ENCODE data around the gene ROPN1L. TPM values are rescaled to one million over a fixed set of nuclear protein-coding genes. Genes with fewer than 3 reads are reported as not detected.

Gene ROPN1L
- total and polyA plus RNA-seq, 2 of the 8 experiments (the other 6 are each of a cell fraction or from before 2014, with no cell fraction given) = 0.24 to 0.73 TPM

GRCh38 chr5:10439692-10440091 is 2.0 kb upstream of the ROPN1L start:
- H4K8ac ChIP-seq (ENCODE audit: extremely low read depth, insufficient read depth, low read length) = no peak overlapping the region
- no peaks in the 10 kb centered on the region for H4K20me1 ChIP-seq (replicated peaks in 1 of 2; ENCODE audit: control insufficient read depth in 1 of 2, insufficient read depth in 2 of 2, low read length in 2 of 2)
- no peak overlapping the region for H3K4me2 ChIP-seq (ENCODE audit: insufficient read depth in 1 of 2, low read depth in 2 of 2, low read length in 2 of 2)
- H3K36me3 ChIP-seq (ENCODE audit: control insufficient read depth in 2 of 4, insufficient read depth in 4 of 4, low read length in 3 of 4) = peaks cover 0 to 5% (median under 1%) of the 10 kb centered on the region in 4 experiments; a peak in 2 of 8 replicates
- POLR2A ChIA-PET (ENCODE audit: partially characterized antibody) = no interaction called here
- no peak overlapping the region for H2BK15ac ChIP-seq (ENCODE audit: low read length)
- H3K27me3 ChIP-seq (replicated peaks in 1 of 4; ENCODE audit: control insufficient read depth in 3 of 4, extremely low read depth in 1 of 4, insufficient read depth in 3 of 4, low read length in 3 of 4) = peaks cover 0 to 10% (median 6%) of the 10 kb centered on the region in 4 experiments; a peak in 5 of 7 replicates
- no peak overlapping the region for H3K23ac ChIP-seq (ENCODE audit: insufficient read length)
- H3K14ac ChIP-seq (ENCODE audit: insufficient read length) = no peak overlapping the region
- no peak overlapping the region for H4K91ac ChIP-seq (replicated peaks; ENCODE audit: insufficient read length, low read length)
- no peak overlapping the region for H2BK12ac ChIP-seq (ENCODE audit: low read depth, low read length)
- no peak overlapping the region for H3K27ac ChIP-seq (ENCODE audit: low read depth, low read length)
- H3K4me3 ChIP-seq (ENCODE audit: extremely low read depth in 1 of 4, insufficient read depth in 2 of 4, low read depth in 3 of 4, low read length in 4 of 4) = no peak overlapping the region
- H3K9me3 ChIP-seq (ENCODE audit: insufficient read depth in 2 of 2, low read depth in 1 of 2, low read length in 1 of 2) = no peaks in the 10 kb centered on the region
- H4K5ac ChIP-seq (ENCODE audit: insufficient read length, low read depth, low read length) = no peak overlapping the region
- FAIRE-seq (no peak), DNase-seq (ENCODE audit: low read depth in 1 of 2, low spot score in 2 of 2) (no peak)
- H3K18ac ChIP-seq (ENCODE audit: extremely low read depth, low read length) = no peak overlapping the region
- H3K23me2 ChIP-seq (ENCODE audit: low read depth, low read length) = peaks cover 5% of the 10 kb centered on the region; the same call in 1 of the 2 replicates
- no peak overlapping the region for H3K56ac ChIP-seq (replicated peaks; ENCODE audit: insufficient read length, low read depth, low read length)
- no peaks in the 10 kb centered on the region for H3K79me2 ChIP-seq (ENCODE audit: control insufficient read depth in 1 of 2, insufficient read depth in 2 of 2, low read length in 2 of 2)
- no peaks in the 10 kb centered on the region for H3K79me1 ChIP-seq (ENCODE audit: low read depth, low read length)
- H2AK5ac ChIP-seq (ENCODE audit: low read depth, low read length) = no peak overlapping the region
- H3K9ac ChIP-seq (replicated peaks in 1 of 4; ENCODE audit: extremely low read depth in 1 of 4, low read depth in 3 of 4, low read length in 3 of 4) = no peak overlapping the region
- CTCF ChIA-PET (ENCODE audit: partially characterized antibody) = interaction anchor here (1.3 to 1.4 kb wide), 2 partner anchors 11 to 23 kb away, joined by 3 to 4 read pairs; no protein-coding TSS in a partner anchor
- H2AFZ ChIP-seq (ENCODE audit: low read length) = no peak overlapping the region
- H3K4me1 ChIP-seq (replicated peaks in 1 of 4; ENCODE audit: control insufficient read depth in 3 of 4, insufficient read depth in 4 of 4, low read length in 3 of 4) = peaks cover 0 to 6% (median 4%) of the 10 kb centered on the region in 4 experiments; a peak in 4 of 7 replicates
- no peak overlapping the region for H2BK20ac ChIP-seq (ENCODE audit: low read length)
- no peak overlapping the region for H2BK120ac ChIP-seq (replicated peaks; ENCODE audit: low read depth, low read length)
- no peak overlapping the region for H3K4ac ChIP-seq (replicated peaks; ENCODE audit: insufficient read length, low read depth, low read length)
- WGBS, 2 experiments (ENCODE audit: extremely low coverage in 1 of 2, insufficient coverage in 1 of 2, insufficient read length in 1 of 2, insufficient replicate concordance in 2 of 2, low coverage in 1 of 2, low lambda C conversion rate in 2 of 2, missing lambda C conversion rate in 1 of 2) = 88% methylated on average over 4 of the region's 4 CpGs; no CpG with 5 or more reads in 1 of the 2 experiments
- H2BK5ac ChIP-seq (ENCODE audit: low read depth, low read length) = no peak overlapping the region
- TF ChIP-seq JUN (IDR thresholded peaks at IDR 0.05; ENCODE audit: low read depth, low read length) = no peak
- no peak for TF ChIP-seq POLR2AphosphoS5 (IDR thresholded peaks at IDR 0.05; ENCODE audit: low read depth, low read length)
- no peak for TF ChIP-seq SUZ12 (IDR thresholded peaks at IDR 0.05; ENCODE audit: low read length)
- no peak for TF ChIP-seq SIRT6 (IDR thresholded peaks at IDR 0.05; ENCODE audit: low read length)
- TF ChIP-seq, protein P1, sequence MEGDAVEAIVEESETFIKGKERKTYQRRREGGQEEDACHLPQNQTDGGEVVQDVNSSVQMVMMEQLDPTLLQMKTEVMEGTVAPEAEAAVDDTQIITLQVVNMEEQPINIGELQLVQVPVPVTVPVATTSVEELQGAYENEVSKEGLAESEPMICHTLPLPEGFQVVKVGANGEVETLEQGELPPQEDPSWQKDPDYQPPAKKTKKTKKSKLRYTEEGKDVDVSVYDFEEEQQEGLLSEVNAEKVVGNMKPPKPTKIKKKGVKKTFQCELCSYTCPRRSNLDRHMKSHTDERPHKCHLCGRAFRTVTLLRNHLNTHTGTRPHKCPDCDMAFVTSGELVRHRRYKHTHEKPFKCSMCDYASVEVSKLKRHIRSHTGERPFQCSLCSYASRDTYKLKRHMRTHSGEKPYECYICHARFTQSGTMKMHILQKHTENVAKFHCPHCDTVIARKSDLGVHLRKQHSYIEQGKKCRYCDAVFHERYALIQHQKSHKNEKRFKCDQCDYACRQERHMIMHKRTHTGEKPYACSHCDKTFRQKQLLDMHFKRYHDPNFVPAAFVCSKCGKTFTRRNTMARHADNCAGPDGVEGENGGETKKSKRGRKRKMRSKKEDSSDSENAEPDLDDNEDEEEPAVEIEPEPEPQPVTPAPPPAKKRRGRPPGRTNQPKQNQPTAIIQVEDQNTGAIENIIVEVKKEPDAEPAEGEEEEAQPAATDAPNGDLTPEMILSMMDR (IDR thresholded peaks at IDR 0.05; ENCODE audit: control extremely low read depth in 1 of 3, insufficient read depth in 1 of 3, low read depth in 1 of 3, low read length in 3 of 3) = no peak
- TF ChIP-seq KDM4A (IDR thresholded peaks at IDR 0.05; ENCODE audit: low read depth, low read length, severe bottlenecking) = no peak
- TF ChIP-seq CEBPB (IDR thresholded peaks at IDR 0.05; ENCODE audit: low read depth, low read length) = no peak
- no peak for TF ChIP-seq JUND (IDR thresholded peaks at IDR 0.05; ENCODE audit: low read length)
- TF ChIP-seq BCL11A (IDR thresholded peaks at IDR 0.05; ENCODE audit: low read depth in 2 of 2, low read length in 2 of 2) = no peak
- no peak for TF ChIP-seq EGR1 (IDR thresholded peaks at IDR 0.05; ENCODE audit: borderline replicate concordance, low read depth, low read length)
- no peak for TF ChIP-seq POLR2A (IDR thresholded peaks at IDR 0.05; ENCODE audit: control extremely low read depth in 1 of 2, low read depth in 2 of 2, low read length in 2 of 2)
- TF ChIP-seq ZNF274 (IDR thresholded peaks at IDR 0.05; ENCODE audit: borderline replicate concordance, extremely low read depth, low read length) = no peak
- TF ChIP-seq RXRA (IDR thresholded peaks at IDR 0.05; ENCODE audit: insufficient read depth, low read depth, low read length) = no peak

All from H1 (cell line).